Tibial nerve (tissue), 4 donors: ENCODE results near the gene RPL29.

Experiments
- EP300 ChIP-seq, 2 donors: sonication (generic); formaldehyde crosslinking; IDR thresholded peaks; one replicate each; pipeline ENCODE4 v1.6.1; 2017; ENCODE audit warnings: antibody characterized with exemption in 2 of 2, mild to moderate bottlenecking in 1 of 2
- POLR2A ChIP-seq, 2 donors: fragments of 450-650 bp; IDR thresholded peaks; one replicate each; pipeline ENCODE4 v1.6.1; 2017; ENCODE audit warnings: antibody characterized with exemption in 2 of 2, mild to moderate bottlenecking in 2 of 2, moderate library complexity in 2 of 2
- TF ChIP-seq, protein P1 (sequence below), 5 experiments: fragments of 200-600 bp in 3 of 5; fragments of 450-650 bp in 2 of 5; sonication (generic) in 3 of 5; IDR thresholded peaks; one replicate each; pipeline ENCODE4 v1.5.1; 2016 to 2019; ENCODE audit warnings: antibody characterized with exemption in 5 of 5, mild to moderate bottlenecking in 3 of 5, moderate library complexity in 2 of 5

DNA sequence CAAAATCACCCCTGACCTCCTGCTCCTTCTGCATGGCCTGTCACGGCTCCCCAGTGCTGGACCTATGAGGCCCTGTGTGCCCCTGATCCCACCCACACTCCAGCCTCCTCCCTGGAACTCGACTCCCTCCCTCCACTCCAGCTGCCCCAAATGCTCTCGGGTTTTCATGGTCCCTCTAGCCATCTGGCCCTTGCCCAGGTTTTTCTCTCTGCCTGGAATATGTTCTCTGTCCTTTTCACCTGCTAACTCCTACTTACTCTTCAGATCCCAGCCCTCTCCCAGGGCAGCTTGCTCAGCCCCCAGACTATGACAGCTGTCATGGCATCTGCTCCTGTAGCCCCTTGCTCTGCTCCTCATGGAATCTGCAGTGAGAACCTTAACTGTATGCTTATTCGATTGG, 30.3 kb upstream of the RPL29 start:
- TF ChIP-seq POLR2A (IDR thresholded peaks at IDR 0.05) (no peak), EP300 (IDR thresholded peaks at IDR 0.05) (no peak)
- TF ChIP-seq, protein P1, sequence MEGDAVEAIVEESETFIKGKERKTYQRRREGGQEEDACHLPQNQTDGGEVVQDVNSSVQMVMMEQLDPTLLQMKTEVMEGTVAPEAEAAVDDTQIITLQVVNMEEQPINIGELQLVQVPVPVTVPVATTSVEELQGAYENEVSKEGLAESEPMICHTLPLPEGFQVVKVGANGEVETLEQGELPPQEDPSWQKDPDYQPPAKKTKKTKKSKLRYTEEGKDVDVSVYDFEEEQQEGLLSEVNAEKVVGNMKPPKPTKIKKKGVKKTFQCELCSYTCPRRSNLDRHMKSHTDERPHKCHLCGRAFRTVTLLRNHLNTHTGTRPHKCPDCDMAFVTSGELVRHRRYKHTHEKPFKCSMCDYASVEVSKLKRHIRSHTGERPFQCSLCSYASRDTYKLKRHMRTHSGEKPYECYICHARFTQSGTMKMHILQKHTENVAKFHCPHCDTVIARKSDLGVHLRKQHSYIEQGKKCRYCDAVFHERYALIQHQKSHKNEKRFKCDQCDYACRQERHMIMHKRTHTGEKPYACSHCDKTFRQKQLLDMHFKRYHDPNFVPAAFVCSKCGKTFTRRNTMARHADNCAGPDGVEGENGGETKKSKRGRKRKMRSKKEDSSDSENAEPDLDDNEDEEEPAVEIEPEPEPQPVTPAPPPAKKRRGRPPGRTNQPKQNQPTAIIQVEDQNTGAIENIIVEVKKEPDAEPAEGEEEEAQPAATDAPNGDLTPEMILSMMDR (IDR thresholded peaks at IDR 0.05): no peak
